Measurements from ENCODE around the gene HCN1.
"Not testable (repeated sequence)": the region's sequence is repeated elsewhere in the genome, so short reads cannot be mapped to it uniquely, and the experiment has no call there.

The HCN1 gene

DNA sequence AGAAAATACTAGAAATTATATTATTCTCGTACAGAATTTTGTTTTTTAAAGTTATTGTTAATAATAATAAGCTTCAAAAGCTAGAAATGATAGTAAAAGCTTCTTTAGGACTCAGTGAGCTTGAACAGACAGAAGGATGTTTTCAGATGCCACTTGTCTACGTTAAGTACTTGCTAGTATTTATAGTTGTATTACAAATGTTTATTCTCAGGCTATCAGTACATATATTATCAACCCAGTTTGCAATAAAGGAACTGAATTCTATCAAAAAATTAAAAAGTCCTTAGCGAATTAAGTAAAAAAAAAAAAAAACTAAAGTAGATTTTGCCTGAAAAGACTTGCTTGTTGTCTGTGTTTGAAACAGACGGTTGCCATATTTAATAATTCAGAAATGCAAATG lies 23.9 kb downstream of the HCN1 start:
- Mint-ChIP-seq H3K36me3 (ENCODE audit: low read depth) (no peaks in the 10 kb centered on the region), H3K4me3 (no peak overlapping the region), H3K27me3 (no peaks in the 10 kb centered on the region), H3K27ac (no peak overlapping the region), H3K9me3 (peaks cover 17% of the 10 kb centered on the region), H3K4me1 (ENCODE audit: low read depth) (no peaks in the 10 kb centered on the region)
- DNase-seq = no peak

DNA sequence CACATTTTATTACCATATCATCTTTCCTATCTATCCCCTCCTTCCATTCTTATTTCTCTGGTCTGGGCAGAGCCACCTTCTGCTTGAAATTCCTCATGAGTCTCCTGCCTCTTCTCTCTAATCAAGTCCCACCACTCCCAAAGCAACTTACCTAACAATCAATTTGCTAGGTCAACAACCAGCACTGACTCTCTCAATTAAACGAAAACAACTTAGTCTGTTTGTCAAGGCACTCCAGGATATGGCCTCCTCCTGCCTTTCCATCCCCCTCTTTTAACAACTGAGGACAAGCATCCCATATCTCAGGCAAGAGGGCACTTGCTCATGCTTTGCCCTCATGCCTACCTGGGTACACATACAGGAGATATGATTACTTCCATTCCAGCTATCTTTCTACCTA lies 47.4 kb downstream of the HCN1 start:
- DNase-seq = no peak
- Mint-ChIP-seq H3K4me3 (no peak overlapping the region), H3K9me3 (peaks cover 15% of the 10 kb centered on the region)

GRCh38 chr5:45643056-45643455 lies 53.1 kb downstream of the HCN1 start:
- peaks cover 4% of the 10 kb centered on the region for H3K9me3 Mint-ChIP-seq
- H3K36me3 Mint-ChIP-seq (ENCODE audit: low read depth) = no peaks in the 10 kb centered on the region
- no peaks in the 10 kb centered on the region for H3K4me1 Mint-ChIP-seq (ENCODE audit: low read depth)
- no peak for DNase-seq
- no peak overlapping the region for H3K27ac Mint-ChIP-seq
- H3K4me3 Mint-ChIP-seq = no peak overlapping the region
- H3K27me3 Mint-ChIP-seq = no peaks in the 10 kb centered on the region

More for the DNA sequence above, 47.4 kb downstream of the HCN1 start:
- Mint-ChIP-seq H3K27ac (no peak overlapping the region), H3K27me3 (no peaks in the 10 kb centered on the region), H3K36me3 (ENCODE audit: low read depth) (no peaks in the 10 kb centered on the region), H3K4me1 (ENCODE audit: low read depth) (no peaks in the 10 kb centered on the region)

GRCh38 chr5:45642370-45642769 lies 53.8 kb downstream of the HCN1 start:
- no peaks in the 10 kb centered on the region for H3K36me3 Mint-ChIP-seq (ENCODE audit: low read depth)
- H3K9me3 Mint-ChIP-seq = peaks cover 5% of the 10 kb centered on the region
- DNase-seq = no peak
- no peaks in the 10 kb centered on the region for H3K27me3 Mint-ChIP-seq
- H3K4me1 Mint-ChIP-seq (ENCODE audit: low read depth) = no peaks in the 10 kb centered on the region
- H3K27ac Mint-ChIP-seq = no peak overlapping the region
- no peak overlapping the region for H3K4me3 Mint-ChIP-seq

DNA sequence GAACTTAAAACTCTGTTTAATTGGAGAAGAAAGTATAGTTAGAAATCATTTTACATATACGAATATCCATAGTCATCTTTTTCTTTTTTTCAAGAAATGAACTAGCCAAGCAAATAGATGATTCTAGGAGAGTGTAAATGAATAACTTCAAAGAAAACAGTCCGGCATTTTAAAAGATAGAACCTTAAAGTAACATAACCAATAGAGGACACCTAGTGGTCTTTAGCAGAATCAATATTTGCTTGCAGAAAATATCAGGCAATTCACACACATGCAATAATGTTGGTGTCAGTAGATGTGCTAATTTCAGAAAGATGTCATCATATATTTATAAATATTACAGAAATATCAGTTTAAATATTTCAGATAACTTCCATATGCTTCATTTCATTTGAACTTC lies 57.1 kb downstream of the HCN1 start:
- no peak overlapping the region for H3K27ac Mint-ChIP-seq
- H3K27me3 Mint-ChIP-seq = no peaks in the 10 kb centered on the region
- no peak overlapping the region for H3K4me3 Mint-ChIP-seq
- H3K36me3 Mint-ChIP-seq (ENCODE audit: low read depth) = no peaks in the 10 kb centered on the region
- H3K4me1 Mint-ChIP-seq (ENCODE audit: low read depth) = no peaks in the 10 kb centered on the region
- H3K9me3 Mint-ChIP-seq = peaks cover 8% of the 10 kb centered on the region
- no peak for DNase-seq

DNA sequence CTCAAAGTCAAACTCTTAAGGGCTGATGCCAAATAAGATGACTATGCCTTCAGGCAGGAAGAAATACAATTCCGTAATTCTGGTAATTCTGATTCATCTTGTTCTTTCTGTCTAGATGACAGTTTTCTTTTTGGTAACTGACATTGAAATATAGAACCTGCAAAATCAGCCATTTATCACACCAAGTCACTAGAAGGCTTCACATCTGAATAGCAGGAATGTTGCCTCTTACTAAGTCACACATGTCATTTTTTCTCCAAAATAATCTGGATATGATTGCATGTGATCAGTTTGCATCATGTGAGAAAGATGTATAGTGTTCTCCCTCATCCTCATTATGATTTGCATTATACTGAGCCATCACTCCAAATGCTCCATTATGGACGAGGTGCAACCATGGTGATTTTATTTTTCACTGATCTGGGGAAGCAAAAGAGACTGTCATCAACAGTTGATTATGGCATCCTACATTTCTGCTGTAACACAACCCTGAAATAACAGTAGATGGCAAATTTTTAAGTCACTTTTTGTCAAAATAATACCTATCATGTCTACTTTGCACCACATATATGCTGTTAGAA lies 69.0 kb downstream of the HCN1 start:
- H3K9me3 Mint-ChIP-seq = peaks cover 11% of the 10 kb centered on the region
- H3K36me3 Mint-ChIP-seq (ENCODE audit: low read depth) = no peaks in the 10 kb centered on the region
- no peak overlapping the region for H3K27ac Mint-ChIP-seq
- no peaks in the 10 kb centered on the region for H3K4me1 Mint-ChIP-seq (ENCODE audit: low read depth)
- DNase-seq = no peak
- H3K27me3 Mint-ChIP-seq = no peaks in the 10 kb centered on the region
- H3K4me3 Mint-ChIP-seq = no peak overlapping the region

GRCh38 chr5:45623832-45624231 lies 72.3 kb downstream of the HCN1 start:
- Mint-ChIP-seq H3K9me3 (peaks cover 21% of the 10 kb centered on the region), H3K27me3 (no peaks in the 10 kb centered on the region), H3K36me3 (ENCODE audit: low read depth) (no peaks in the 10 kb centered on the region), H3K4me1 (ENCODE audit: low read depth) (no peaks in the 10 kb centered on the region), H3K4me3 (no peak overlapping the region), H3K27ac (no peak overlapping the region)
- DNase-seq = no peak

- H3K36me3 Mint-ChIP-seq (ENCODE audit: low read depth) = no peaks in the 10 kb centered on the region
- no peak for DNase-seq
- H3K27me3 Mint-ChIP-seq = no peaks in the 10 kb centered on the region
These were observed 73.8 kb downstream of the HCN1 start for GRCh38 chr5:45622365-45622764.

DNA sequence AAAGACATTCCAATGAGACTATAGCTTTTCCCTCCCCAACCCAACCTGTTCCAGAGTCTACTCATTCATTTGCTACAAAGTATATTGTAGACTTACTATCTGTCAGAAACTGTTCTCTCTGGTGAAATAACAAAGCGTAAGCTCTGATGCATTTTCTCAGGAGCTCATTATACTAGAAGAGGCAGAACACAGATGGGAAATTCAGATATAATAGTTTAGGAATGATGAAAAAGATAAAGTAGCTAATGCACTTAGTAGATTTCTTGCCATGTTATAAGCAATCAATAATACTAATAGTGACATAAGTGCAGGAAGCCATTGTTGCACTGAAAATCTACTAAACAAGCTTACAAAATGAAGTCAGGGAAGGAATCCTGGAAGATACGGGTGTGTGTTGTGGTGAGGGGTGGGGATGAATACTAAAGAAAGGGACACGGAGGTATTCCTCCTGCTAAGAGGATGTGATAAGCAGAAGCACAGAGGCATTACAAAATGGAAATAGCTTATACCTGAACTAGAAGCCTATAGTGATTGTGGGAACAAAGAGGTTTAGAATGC lies 78.2 kb downstream of the HCN1 start:
- no peak overlapping the region for H3K27ac Mint-ChIP-seq
- no peak for DNase-seq
- H3K27me3 Mint-ChIP-seq = no peaks in the 10 kb centered on the region
- no peaks in the 10 kb centered on the region for H3K4me1 Mint-ChIP-seq (ENCODE audit: low read depth)
- H3K4me3 Mint-ChIP-seq = no peak overlapping the region
- no peaks in the 10 kb centered on the region for H3K36me3 Mint-ChIP-seq (ENCODE audit: low read depth)
- H3K9me3 Mint-ChIP-seq = peaks cover 22% of the 10 kb centered on the region

More at GRCh38 chr5:45622365-45622764, 73.8 kb downstream of the HCN1 start:
- Mint-ChIP-seq H3K4me1 (ENCODE audit: low read depth) (no peaks in the 10 kb centered on the region), H3K27ac (no peak overlapping the region), H3K9me3 (peaks cover 24% of the 10 kb centered on the region), H3K4me3 (no peak overlapping the region)

- no peak for DNase-seq
- Mint-ChIP-seq H3K4me1 (ENCODE audit: low read depth) (no peaks in the 10 kb centered on the region), H3K4me3 (no peak overlapping the region), H3K9me3 (peaks cover 5% of the 10 kb centered on the region), H3K27ac (no peak overlapping the region), H3K27me3 (no peaks in the 10 kb centered on the region), H3K36me3 (ENCODE audit: low read depth) (no peaks in the 10 kb centered on the region)
These were observed 86.5 kb downstream of the HCN1 start for GRCh38 chr5:45609661-45610060.

DNA sequence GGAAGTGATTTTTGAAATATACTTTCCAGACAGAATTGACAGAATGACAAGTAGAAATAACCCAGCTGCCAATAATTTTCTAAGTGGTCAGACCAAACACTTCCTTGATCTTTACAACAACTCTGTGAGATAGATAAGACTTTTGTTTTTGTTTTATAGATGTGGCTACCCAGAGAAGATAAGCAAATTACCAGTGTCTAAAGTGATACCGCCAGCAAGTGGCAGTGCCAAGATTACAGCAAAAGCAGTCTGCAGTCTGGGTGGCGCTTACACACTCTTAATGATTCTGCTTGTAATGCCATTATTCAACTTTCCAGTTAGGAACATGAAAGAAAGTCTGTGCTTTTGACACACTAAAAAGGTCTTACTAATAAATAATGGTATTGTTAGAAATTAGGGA lies 92.1 kb downstream of the HCN1 start:
- Mint-ChIP-seq H3K27me3 (no peaks in the 10 kb centered on the region), H3K4me3 (no peak overlapping the region), H3K27ac (no peak overlapping the region), H3K9me3 (peaks cover 18% of the 10 kb centered on the region), H3K4me1 (ENCODE audit: low read depth) (no peaks in the 10 kb centered on the region), H3K36me3 (ENCODE audit: low read depth) (no peaks in the 10 kb centered on the region)
- no peak for DNase-seq

DNA sequence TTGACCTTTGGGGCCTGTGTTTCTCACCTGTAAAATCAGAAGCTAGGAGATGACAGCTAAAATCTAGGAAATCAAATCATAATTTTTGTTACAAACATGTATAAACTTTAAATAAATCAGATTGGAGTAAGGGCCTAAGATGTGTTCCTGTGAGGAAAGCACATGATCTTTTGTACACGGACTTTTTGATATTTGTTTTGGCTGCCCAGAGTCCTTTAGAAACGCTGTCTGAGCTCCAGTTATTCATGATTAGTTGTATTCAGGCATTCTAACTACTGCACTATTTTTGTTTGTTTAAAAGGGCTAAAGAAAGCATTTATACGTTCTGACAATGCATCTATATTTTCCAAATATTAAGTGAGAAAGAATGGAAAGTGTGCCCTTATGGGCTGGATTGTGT lies 94.8 kb downstream of the HCN1 start:
- no peak overlapping the region for H3K4me3 Mint-ChIP-seq
- no peaks in the 10 kb centered on the region for H3K4me1 Mint-ChIP-seq (ENCODE audit: low read depth)
- no peak for DNase-seq
- H3K27ac Mint-ChIP-seq = no peak overlapping the region
- H3K9me3 Mint-ChIP-seq = peaks cover 30% of the 10 kb centered on the region
- H3K27me3 Mint-ChIP-seq = no peaks in the 10 kb centered on the region
- no peaks in the 10 kb centered on the region for H3K36me3 Mint-ChIP-seq (ENCODE audit: low read depth)

DNA sequence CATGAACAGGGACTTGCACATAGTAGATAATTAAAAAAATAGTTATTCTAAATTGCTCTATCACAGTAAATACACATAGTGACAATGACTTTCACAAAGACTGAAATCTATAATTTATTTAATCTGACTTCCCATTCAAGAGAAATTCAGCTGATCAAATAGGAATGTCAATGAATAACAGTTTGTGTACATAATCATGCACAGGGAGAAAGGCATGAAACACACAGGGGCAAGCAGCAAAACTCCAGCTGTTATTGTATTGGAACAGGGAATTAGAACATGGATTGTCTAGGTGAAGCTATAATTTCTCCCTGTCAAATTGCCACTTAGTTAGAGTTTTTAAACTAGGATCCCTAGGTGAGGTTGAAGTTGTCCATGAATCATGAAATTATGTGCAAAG lies 99.9 kb downstream of the HCN1 start:
- peaks cover 25% of the 10 kb centered on the region for H3K9me3 Mint-ChIP-seq
- H3K4me3 Mint-ChIP-seq = no peak overlapping the region
- no peak overlapping the region for H3K27ac Mint-ChIP-seq
- H3K36me3 Mint-ChIP-seq (ENCODE audit: low read depth) = no peaks in the 10 kb centered on the region
- no peak for DNase-seq
- no peaks in the 10 kb centered on the region for H3K27me3 Mint-ChIP-seq
- H3K4me1 Mint-ChIP-seq (ENCODE audit: low read depth) = no peaks in the 10 kb centered on the region

DNA sequence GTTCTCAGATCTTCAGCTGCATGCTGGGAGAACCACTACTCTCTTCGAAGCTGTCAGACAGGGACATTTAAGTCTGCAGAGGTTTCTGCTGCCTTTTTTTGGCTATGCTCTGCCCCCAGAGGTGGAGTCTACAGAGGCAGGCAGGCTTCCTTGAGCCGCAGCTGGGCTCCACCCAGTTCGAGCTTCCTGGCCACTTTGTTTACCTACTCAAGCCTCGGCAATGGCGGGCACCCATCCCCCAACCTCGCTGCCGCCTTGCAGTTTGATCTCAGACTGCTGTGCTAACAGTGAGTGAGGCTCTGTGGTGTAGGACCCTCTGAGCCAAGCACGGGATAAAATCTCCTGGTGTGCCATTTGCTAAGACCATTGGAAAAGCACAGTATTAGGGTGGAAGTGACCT lies 110.2 kb downstream of the HCN1 start:
- not testable (repeated sequence) for H3K27me3 Mint-ChIP-seq, H3K4me3 Mint-ChIP-seq
- peaks cover 20% of the 10 kb centered on the region for H3K9me3 Mint-ChIP-seq

DNA sequence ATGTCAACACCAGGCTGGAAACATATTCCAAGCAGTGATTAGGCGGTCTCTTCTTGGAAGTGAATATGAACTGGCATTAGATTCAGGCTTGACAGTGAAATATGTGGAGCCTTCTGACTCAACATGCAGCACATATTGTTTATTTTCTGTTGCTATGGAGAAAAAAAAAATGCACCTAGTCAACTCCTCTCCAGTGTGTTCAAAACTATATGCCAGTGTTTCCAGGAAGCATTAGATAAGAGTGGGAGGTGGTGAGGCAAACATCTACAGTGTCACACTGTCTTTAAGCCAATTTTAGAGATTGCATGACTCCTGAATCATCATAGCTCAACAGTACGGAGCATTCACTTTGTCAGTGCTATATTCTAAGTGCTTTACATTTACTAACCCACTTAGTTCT lies 117.9 kb downstream of the HCN1 start:
- H3K36me3 Mint-ChIP-seq (ENCODE audit: low read depth) = no peaks in the 10 kb centered on the region
- H3K27me3 Mint-ChIP-seq = no peaks in the 10 kb centered on the region
- no peak overlapping the region for H3K4me3 Mint-ChIP-seq
- no peak overlapping the region for H3K27ac Mint-ChIP-seq
- DNase-seq = no peak
- peaks cover 8% of the 10 kb centered on the region for H3K9me3 Mint-ChIP-seq
- no peaks in the 10 kb centered on the region for H3K4me1 Mint-ChIP-seq (ENCODE audit: low read depth)

More for the DNA sequence above, 110.2 kb downstream of the HCN1 start:
- H3K36me3 Mint-ChIP-seq (ENCODE audit: low read depth); DNase-seq; H3K4me1 Mint-ChIP-seq (ENCODE audit: low read depth); H3K27ac Mint-ChIP-seq: not testable (repeated sequence)

DNA sequence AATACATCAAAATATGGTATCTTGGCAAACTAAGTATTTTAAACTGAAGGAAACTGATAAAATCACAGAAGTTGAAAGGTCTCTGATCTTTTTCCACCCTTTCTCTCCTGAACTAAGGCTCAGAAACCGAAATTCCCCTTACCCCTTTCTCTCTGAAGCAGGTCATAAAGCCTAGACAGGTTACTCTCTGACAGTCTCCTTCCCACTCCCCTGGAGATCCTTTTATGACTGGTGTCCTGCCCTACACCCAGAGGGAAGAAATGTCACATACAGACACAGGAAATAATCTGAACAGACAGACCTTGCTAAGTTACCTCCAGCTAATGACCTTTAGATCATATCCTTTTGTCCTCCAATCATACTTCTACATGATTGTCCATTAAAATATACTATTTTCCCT lies 127.4 kb downstream of the HCN1 start:
- Mint-ChIP-seq H3K27ac (no peak overlapping the region), H3K27me3 (no peaks in the 10 kb centered on the region), H3K9me3 (peaks cover 11% of the 10 kb centered on the region), H3K4me3 (no peak overlapping the region), H3K36me3 (ENCODE audit: low read depth) (no peaks in the 10 kb centered on the region), H3K4me1 (ENCODE audit: low read depth) (no peaks in the 10 kb centered on the region)
- DNase-seq = no peak
